ENCODE measurements around the gene HPSE2. TPM values are rescaled to one million over a fixed set of nuclear protein-coding genes. Genes with fewer than 3 reads are reported as not detected.

The HPSE2 gene
- total RNA-seq, 1 donor from 2014 or later = not detected

- H3K27ac ChIP-seq (replicated peaks) = no peak overlapping the region
- intact Hi-C loops (cut with micrococcal nuclease) = no loop called here
These were observed 228.2 kb downstream of the HPSE2 start for GRCh38 chr10:99007457-99007856.

GRCh38 chr10:99005254-99005653 lies 230.4 kb downstream of the HPSE2 start:
- Histone ChIP-seq H3K4me3 (no peak overlapping the region), H3K27me3 (ENCODE audit: low read depth) (no peaks in the 10 kb centered on the region), H3K9me3 (replicated peaks) (peaks cover 39% of the 10 kb centered on the region), H3K27ac (replicated peaks) (no peak overlapping the region), H3K36me3 (no peaks in the 10 kb centered on the region), H3K4me1 (no peaks in the 10 kb centered on the region)
- no peak for DNase-seq
- intact Hi-C loops (cut with micrococcal nuclease) = no loop called here
- TF ChIP-seq, protein P1, sequence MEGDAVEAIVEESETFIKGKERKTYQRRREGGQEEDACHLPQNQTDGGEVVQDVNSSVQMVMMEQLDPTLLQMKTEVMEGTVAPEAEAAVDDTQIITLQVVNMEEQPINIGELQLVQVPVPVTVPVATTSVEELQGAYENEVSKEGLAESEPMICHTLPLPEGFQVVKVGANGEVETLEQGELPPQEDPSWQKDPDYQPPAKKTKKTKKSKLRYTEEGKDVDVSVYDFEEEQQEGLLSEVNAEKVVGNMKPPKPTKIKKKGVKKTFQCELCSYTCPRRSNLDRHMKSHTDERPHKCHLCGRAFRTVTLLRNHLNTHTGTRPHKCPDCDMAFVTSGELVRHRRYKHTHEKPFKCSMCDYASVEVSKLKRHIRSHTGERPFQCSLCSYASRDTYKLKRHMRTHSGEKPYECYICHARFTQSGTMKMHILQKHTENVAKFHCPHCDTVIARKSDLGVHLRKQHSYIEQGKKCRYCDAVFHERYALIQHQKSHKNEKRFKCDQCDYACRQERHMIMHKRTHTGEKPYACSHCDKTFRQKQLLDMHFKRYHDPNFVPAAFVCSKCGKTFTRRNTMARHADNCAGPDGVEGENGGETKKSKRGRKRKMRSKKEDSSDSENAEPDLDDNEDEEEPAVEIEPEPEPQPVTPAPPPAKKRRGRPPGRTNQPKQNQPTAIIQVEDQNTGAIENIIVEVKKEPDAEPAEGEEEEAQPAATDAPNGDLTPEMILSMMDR (IDR thresholded peaks at IDR 0.05; ENCODE audit: borderline replicate concordance) = no peak

More at GRCh38 chr10:99007457-99007856, 228.2 kb downstream of the HPSE2 start:
- H3K9me3 ChIP-seq (replicated peaks) = peaks cover 39% of the 10 kb centered on the region
- H3K36me3 ChIP-seq = no peaks in the 10 kb centered on the region
- TF ChIP-seq, protein P1 (IDR thresholded peaks at IDR 0.05; ENCODE audit: borderline replicate concordance) = no peak
- no peaks in the 10 kb centered on the region for H3K4me1 ChIP-seq
- no peaks in the 10 kb centered on the region for H3K27me3 ChIP-seq (ENCODE audit: low read depth)
- no peak for DNase-seq
- no peak overlapping the region for H3K4me3 ChIP-seq

GRCh38 chr10:99004738-99005137 lies 230.9 kb downstream of the HPSE2 start:
- H3K9me3 ChIP-seq (replicated peaks) = peaks cover 39% of the 10 kb centered on the region
- H3K4me1 ChIP-seq = no peaks in the 10 kb centered on the region
- H3K4me3 ChIP-seq = no peak overlapping the region
- no peak for DNase-seq
- H3K27me3 ChIP-seq (ENCODE audit: low read depth) = no peaks in the 10 kb centered on the region
- H3K36me3 ChIP-seq = no peaks in the 10 kb centered on the region
- no peak overlapping the region for H3K27ac ChIP-seq (replicated peaks)
- intact Hi-C loops (cut with micrococcal nuclease) = no loop called here
- TF ChIP-seq, protein P1 (IDR thresholded peaks at IDR 0.05; ENCODE audit: borderline replicate concordance) = no peak

GRCh38 chr10:99002392-99002791 lies 233.3 kb downstream of the HPSE2 start:
- intact Hi-C loops (cut with micrococcal nuclease) = no loop called here
- H3K27ac ChIP-seq (replicated peaks) = no peak overlapping the region
- DNase-seq = no peak

GRCh38 chr10:98997596-98997995 lies 238.1 kb downstream of the HPSE2 start:
- Histone ChIP-seq H3K4me3 (no peak overlapping the region), H3K36me3 (no peaks in the 10 kb centered on the region), H3K9me3 (replicated peaks) (peaks cover 7% of the 10 kb centered on the region), H3K4me1 (no peaks in the 10 kb centered on the region), H3K27me3 (ENCODE audit: low read depth) (no peaks in the 10 kb centered on the region), H3K27ac (replicated peaks) (no peak overlapping the region)
- intact Hi-C loops (cut with micrococcal nuclease) = no loop called here
- DNase-seq = no peak
- TF ChIP-seq, protein P1 (IDR thresholded peaks at IDR 0.05; ENCODE audit: borderline replicate concordance) = no peak

More at GRCh38 chr10:99002392-99002791, 233.3 kb downstream of the HPSE2 start:
- Histone ChIP-seq H3K9me3 (replicated peaks) (peaks cover 39% of the 10 kb centered on the region), H3K27me3 (ENCODE audit: low read depth) (no peaks in the 10 kb centered on the region), H3K4me1 (no peaks in the 10 kb centered on the region), H3K36me3 (no peaks in the 10 kb centered on the region), H3K4me3 (no peak overlapping the region)
- TF ChIP-seq, protein P1 (IDR thresholded peaks at IDR 0.05; ENCODE audit: borderline replicate concordance) = no peak
